OCI-LY1 (cell line): ENCODE measurements around the gene LRP1.

Experiments
- H2AFZ ChIP-seq: fragments of 200-600 bp; sonication (generic), shearing (Covaris generic); 2 replicates; pipeline ENCODE4 v1.6.0; 2014; ENCODE audit warnings: antibody characterized with exemption, mild to moderate bottlenecking, low read length
- H3F3A ChIP-seq: fragments of 200-600 bp; sonication (generic), shearing (Covaris generic); 2 replicates; pipeline ENCODE4 v1.6.0; 2014; ENCODE audit warnings: mild to moderate bottlenecking, antibody characterized with exemption, low read length, moderate library complexity; ENCODE audit not compliant: insufficient read depth
- H3K27ac ChIP-seq: fragments of 200-600 bp; sonication (generic); 2 replicates; pipeline ENCODE4 v1.5.1; 2014; ENCODE audit warnings: low read length, mixed run types, mild to moderate bottlenecking, low read depth; ENCODE audit not compliant: poor library complexity, severe bottlenecking
- H3K27me3 ChIP-seq: fragments of 200-600 bp; sonication (generic); 2 replicates; pipeline ENCODE4 v1.6.0; 2014; ENCODE audit warnings: antibody characterized with exemption, mild to moderate bottlenecking, low read length, moderate library complexity; ENCODE audit not compliant: insufficient read depth
- H3K36me3 ChIP-seq: fragments of 200-600 bp; sonication (generic); 2 replicates; pipeline ENCODE4 v1.6.1; 2014; ENCODE audit warnings: mild to moderate bottlenecking, antibody characterized with exemption, low read length, moderate library complexity, mixed read lengths; ENCODE audit not compliant: insufficient read depth
- H3K4me1 ChIP-seq: fragments of 200-600 bp; sonication (generic); 2 replicates; pipeline ENCODE4 v1.5.1; 2014; ENCODE audit warnings: mild to moderate bottlenecking, low read length, moderate library complexity; ENCODE audit not compliant: insufficient read depth, severe bottlenecking
- H3K4me2 ChIP-seq: fragments of 200-600 bp; sonication (generic), shearing (Covaris generic); 2 replicates; pipeline ENCODE4 v1.6.1; 2014; ENCODE audit warnings: low read length
- H3K4me3 ChIP-seq: fragments of 200-600 bp; sonication (generic); 2 replicates; pipeline ENCODE4 v1.5.1; 2014; ENCODE audit warnings: low read length, low read depth, mild to moderate bottlenecking, mixed read lengths; ENCODE audit not compliant: poor library complexity, severe bottlenecking
- H3K79me2 ChIP-seq: fragments of 200-600 bp; shearing (Covaris generic); 2 replicates; pipeline ENCODE4 v1.6.1; 2016; ENCODE audit warnings: mixed run types, low read length, mixed read lengths; ENCODE audit not compliant: insufficient read depth
- H3K9ac ChIP-seq: fragments of 200-600 bp; sonication (generic), shearing (Covaris generic); 2 replicates; pipeline ENCODE4 v1.6.1; 2014; ENCODE audit warnings: mild to moderate bottlenecking, low read length, mixed read lengths
- H3K9me2 ChIP-seq: fragments of 200-600 bp; sonication (generic), shearing (Covaris generic); 2 replicates; pipeline ENCODE4 v1.6.1; 2014; ENCODE audit warnings: low read depth, mild to moderate bottlenecking, low read length, mixed read lengths
- H3K9me3 ChIP-seq: fragments of 200-600 bp; shearing (Covaris generic); 2 replicates; pipeline ENCODE4 v1.6.1; 2014; ENCODE audit warnings: low read length, mixed read lengths
- H4K20me1 ChIP-seq: fragments of 200-600 bp; sonication (generic), shearing (Covaris generic); 2 replicates; pipeline ENCODE4 v1.6.0; 2016; ENCODE audit warnings: mild to moderate bottlenecking, low read length; ENCODE audit not compliant: insufficient read depth
- EZH2 ChIP-seq: fragments of 200-600 bp; sonication (generic), shearing (Covaris generic); IDR thresholded peaks from 2 replicates; pipeline ENCODE4 v1.8.0; 2017; ENCODE audit warnings: borderline replicate concordance, mixed run types, mild to moderate bottlenecking, antibody characterized with exemption, low read length, moderate library complexity, mixed read lengths
- TF ChIP-seq, protein P1 (sequence below): fragments of 200-600 bp; sonication (generic), shearing (Covaris generic); IDR thresholded peaks from 2 replicates; pipeline ENCODE4 v1.5.1; 2017; ENCODE audit warnings: mild to moderate bottlenecking, antibody characterized with exemption, low read length, moderate library complexity, mixed read lengths

LRP1 gene

GRCh38 chr12:57105011-57105753 is 23.1 kb upstream of the LRP1 start:
- Histone ChIP-seq H4K20me1 (no peaks in the 10 kb centered on the region), H3K36me3 (peaks cover 67% of the 10 kb centered on the region), H3K9me3 (no peaks in the 10 kb centered on the region), H2AFZ (no peak overlapping the region), H3K4me2 (no peak overlapping the region), H3K4me1 (peaks cover 10% of the 10 kb centered on the region), H3K4me3 (no peak overlapping the region), H3F3A (no peaks in the 10 kb centered on the region), H3K9ac (no peak overlapping the region), H3K79me2 (0 out of 2 replicates have a peak, but pooled peaks cover 3% of the 10 kb centered on the region), H3K9me2 (no peaks in the 10 kb centered on the region), H3K27me3 (no peaks in the 10 kb centered on the region), H3K27ac (no peak overlapping the region)
- TF ChIP-seq EZH2 = no peak
- TF ChIP-seq, protein P1, sequence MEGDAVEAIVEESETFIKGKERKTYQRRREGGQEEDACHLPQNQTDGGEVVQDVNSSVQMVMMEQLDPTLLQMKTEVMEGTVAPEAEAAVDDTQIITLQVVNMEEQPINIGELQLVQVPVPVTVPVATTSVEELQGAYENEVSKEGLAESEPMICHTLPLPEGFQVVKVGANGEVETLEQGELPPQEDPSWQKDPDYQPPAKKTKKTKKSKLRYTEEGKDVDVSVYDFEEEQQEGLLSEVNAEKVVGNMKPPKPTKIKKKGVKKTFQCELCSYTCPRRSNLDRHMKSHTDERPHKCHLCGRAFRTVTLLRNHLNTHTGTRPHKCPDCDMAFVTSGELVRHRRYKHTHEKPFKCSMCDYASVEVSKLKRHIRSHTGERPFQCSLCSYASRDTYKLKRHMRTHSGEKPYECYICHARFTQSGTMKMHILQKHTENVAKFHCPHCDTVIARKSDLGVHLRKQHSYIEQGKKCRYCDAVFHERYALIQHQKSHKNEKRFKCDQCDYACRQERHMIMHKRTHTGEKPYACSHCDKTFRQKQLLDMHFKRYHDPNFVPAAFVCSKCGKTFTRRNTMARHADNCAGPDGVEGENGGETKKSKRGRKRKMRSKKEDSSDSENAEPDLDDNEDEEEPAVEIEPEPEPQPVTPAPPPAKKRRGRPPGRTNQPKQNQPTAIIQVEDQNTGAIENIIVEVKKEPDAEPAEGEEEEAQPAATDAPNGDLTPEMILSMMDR = no peak

DNA sequence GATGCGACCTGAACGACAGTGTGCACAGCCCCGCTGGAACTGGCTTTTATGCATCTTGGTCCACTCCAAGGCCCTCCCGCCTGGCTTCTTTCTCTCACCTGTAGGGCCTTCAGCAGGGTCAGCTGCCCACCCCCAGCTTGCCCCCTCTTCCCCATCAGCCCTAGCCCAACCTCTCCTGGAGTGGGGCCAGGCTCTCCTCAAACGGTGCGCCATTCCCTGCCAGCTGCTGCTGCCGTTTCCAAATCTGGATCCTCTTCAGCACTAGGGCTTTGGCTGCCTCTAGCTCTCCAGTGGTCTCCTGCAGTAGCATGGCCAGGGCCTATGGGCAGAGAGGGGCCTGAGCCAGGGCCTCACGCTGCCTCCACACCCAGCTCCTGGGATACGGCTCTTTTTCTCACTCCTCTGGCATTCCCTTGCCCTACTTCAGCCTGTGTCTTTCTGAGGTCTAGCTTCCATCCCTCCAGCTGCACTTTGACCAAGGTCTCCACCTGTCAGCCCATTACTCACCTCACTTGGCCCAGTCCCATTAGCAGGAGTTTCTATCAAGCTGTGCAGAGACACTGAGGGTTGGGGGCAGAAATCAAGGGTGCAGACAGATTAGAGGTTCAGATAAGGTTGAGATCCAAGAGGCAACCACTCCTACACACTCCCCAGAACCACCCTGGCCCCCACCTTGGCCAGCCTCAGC is 22.1 kb upstream of the LRP1 start:
- no peaks in the 10 kb centered on the region for H4K20me1 ChIP-seq
- no peaks in the 10 kb centered on the region for H3F3A ChIP-seq
- H3K4me3 ChIP-seq = no peak overlapping the region
- no peaks in the 10 kb centered on the region for H3K9me2 ChIP-seq
- H2AFZ ChIP-seq = no peak overlapping the region
- H3K9me3 ChIP-seq = no peaks in the 10 kb centered on the region
- H3K4me2 ChIP-seq = no peak overlapping the region
- H3K36me3 ChIP-seq = peaks cover 65% of the 10 kb centered on the region
- 0 out of 2 replicates have a peak, but pooled peaks cover 3% of the 10 kb centered on the region for H3K79me2 ChIP-seq
- H3K9ac ChIP-seq = no peak overlapping the region
- TF ChIP-seq EZH2 = no peak
- TF ChIP-seq, protein P1 = no peak
- peaks cover 12% of the 10 kb centered on the region for H3K4me1 ChIP-seq
- no peak overlapping the region for H3K27ac ChIP-seq
- H3K27me3 ChIP-seq = no peaks in the 10 kb centered on the region

DNA sequence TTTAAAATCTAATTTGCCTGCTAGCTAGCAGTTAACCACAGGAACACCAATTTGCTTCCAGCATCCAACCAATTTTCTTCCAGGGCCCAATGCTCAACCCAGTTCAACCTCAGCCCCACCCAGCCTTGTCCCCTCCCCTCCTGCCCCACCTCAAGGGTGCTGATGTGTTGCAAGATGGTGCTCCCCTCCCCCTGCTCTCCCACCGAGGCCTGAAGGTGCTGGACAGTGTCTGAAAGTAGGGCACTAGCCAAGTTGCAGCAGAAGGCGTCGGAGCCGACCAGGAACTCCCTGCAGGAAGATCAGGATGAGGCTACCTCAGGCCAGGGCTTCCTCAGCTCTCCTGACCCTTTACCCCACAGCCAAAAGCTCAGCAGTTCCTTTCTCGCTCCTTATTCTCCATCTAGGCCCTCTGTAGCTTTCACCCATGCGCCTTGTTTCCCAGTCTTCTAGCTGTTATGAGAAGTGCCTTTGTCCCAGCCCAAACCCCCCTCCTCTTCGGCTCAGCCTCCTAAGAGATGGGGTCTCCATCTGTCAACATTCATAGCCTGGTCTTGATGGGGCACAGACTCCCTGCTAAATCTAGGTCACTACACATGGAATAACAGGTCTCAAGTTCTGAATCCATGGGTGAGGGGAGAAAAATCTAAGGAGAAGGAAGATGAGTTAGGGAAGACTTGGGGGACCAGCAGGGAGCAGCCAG is 20.7 kb upstream of the LRP1 start:
- H3K4me1 ChIP-seq = peaks cover 26% of the 10 kb centered on the region

More for the DNA sequence above, 20.7 kb upstream of the LRP1 start:
- no peaks in the 10 kb centered on the region for H3K9me3 ChIP-seq
- TF ChIP-seq EZH2 = no peak
- TF ChIP-seq, protein P1 = no peak
- no peaks in the 10 kb centered on the region for H3K27me3 ChIP-seq
- 0 out of 2 replicates have a peak, but pooled peaks cover 3% of the 10 kb centered on the region for H3K79me2 ChIP-seq
- no peaks in the 10 kb centered on the region for H4K20me1 ChIP-seq
- no peak overlapping the region for H3K9ac ChIP-seq
- H3K4me3 ChIP-seq = no peak overlapping the region
- H3K36me3 ChIP-seq = peaks cover 56% of the 10 kb centered on the region
- no peaks in the 10 kb centered on the region for H3F3A ChIP-seq
- H3K27ac ChIP-seq = no peak overlapping the region
- no peaks in the 10 kb centered on the region for H3K9me2 ChIP-seq
- no peak overlapping the region for H2AFZ ChIP-seq
- H3K4me2 ChIP-seq = no peak overlapping the region
